Stimulated activated CD8-positive, alpha-beta memory T cell treated with anti-CD3 and anti-CD28 coated beads, Interleukin-4, amount 100 ng/mL, for 24 hours (primary cell): ENCODE data around the gene GPR17.

Experiments
- DNase-seq: peaks from one replicate; pipeline ENCODE4 v3.0.0-alpha.2; 2020; ENCODE audit warnings: low read depth

Gene GPR17

GRCh38 chr2:127671557-127672302 lies 25.8 kb downstream of the GPR17 start:
- DNase-seq = no peak

GRCh38 chr2:127672341-127673224 lies 26.6 kb downstream of the GPR17 start:
- DNase-seq = no peak

- DNase-seq = no peak
Observed at GRCh38 chr2:127673291-127674069, 27.5 kb downstream of the GPR17 start.

- DNase-seq = peak; percentile 7
Observed at GRCh38 chr2:127674241-127675209, 28.6 kb downstream of the GPR17 start.

- DNase-seq = no peak
Observed at GRCh38 chr2:127675331-127676261, 29.6 kb downstream of the GPR17 start, which contains the start of gene LIMS2. TSS of gene LIMS2 (minus strand) at chr2:127675530. CDS start at chr2:127675024, 506 bp downstream.

- no peak for DNase-seq
Observed at GRCh38 chr2:127676906-127677305, 31.0 kb downstream of the GPR17 start.

- no peak for DNase-seq
Observed at GRCh38 chr2:127678531-127678930, 32.6 kb downstream of the GPR17 start.

GRCh38 chr2:127678991-127679390 lies 33.0 kb downstream of the GPR17 start:
- no peak for DNase-seq

- no peak for DNase-seq
Observed at GRCh38 chr2:127679680-127680361, 33.9 kb downstream of the GPR17 start.

- DNase-seq = no peak
Observed at GRCh38 chr2:127680706-127681287, 34.8 kb downstream of the GPR17 start.

- DNase-seq = no peak
Observed at GRCh38 chr2:127681288-127681804, 35.4 kb downstream of the GPR17 start.

GRCh38 chr2:127681976-127682857 lies 36.3 kb downstream of the GPR17 start:
- DNase-seq = no peak

GRCh38 chr2:127683056-127683455 lies 37.1 kb downstream of the GPR17 start:
- no peak for DNase-seq

GRCh38 chr2:127683757-127684156 lies 37.8 kb downstream of the GPR17 start:
- no peak for DNase-seq

GRCh38 chr2:127685410-127686080 lies 39.6 kb downstream of the GPR17 start:
- DNase-seq = no peak

- DNase-seq = no peak
Observed at GRCh38 chr2:127688405-127688804, 42.5 kb downstream of the GPR17 start.

- DNase-seq = no peak
Observed at GRCh38 chr2:127690696-127691095, 44.7 kb downstream of the GPR17 start.
